Stimulated activated memory B cell treated with anti-CD40 and anti-IgM and Interleukin-4, amounts not matched to agents 10 μg/mL and 1 μg/mL and 100 μg/mL, for 72 hours (primary cell): ENCODE results near the gene APOL4.
"Not testable (repeated sequence)": the region's sequence is repeated elsewhere in the genome, so short reads cannot be mapped to it uniquely, and the experiment has no call there.

Source experiments
- ATAC-seq: fragments of 150-1000 bp; cut with Tn5 transposase; 2 replicates; pipeline ENCODE4 v1.10.0; 2021
- H3K27ac Mint-ChIP-seq: one replicate; pipeline ENCODE4 v1.8.0; 2022; ENCODE audit warnings: mild to moderate bottlenecking, mixed read lengths
- H3K27me3 Mint-ChIP-seq: one replicate; pipeline ENCODE4 v1.8.0; 2022; ENCODE audit warnings: mixed read lengths
- H3K36me3 Mint-ChIP-seq: one replicate; pipeline ENCODE4 v1.8.0; 2022; ENCODE audit warnings: mixed read lengths
- H3K4me1 Mint-ChIP-seq: one replicate; pipeline ENCODE4 v1.8.0; 2022; ENCODE audit warnings: mixed read lengths
- H3K4me3 Mint-ChIP-seq: one replicate; pipeline ENCODE4 v1.8.0; 2022; ENCODE audit warnings: mild to moderate bottlenecking, moderate library complexity, mixed read lengths
- H3K9me3 Mint-ChIP-seq: one replicate; pipeline ENCODE4 v1.8.0; 2022; ENCODE audit warnings: mixed read lengths

The APOL4 gene

GRCh38 chr22:36236388-36237319 lies 35.0 kb upstream of the APOL4 start:
- no peak overlapping the region for H3K27ac Mint-ChIP-seq
- ATAC-seq: no peak
- peaks cover 81% of the 10 kb centered on the region for H3K4me1 Mint-ChIP-seq
- no peaks in the 10 kb centered on the region for H3K27me3 Mint-ChIP-seq
- H3K9me3 Mint-ChIP-seq: peaks cover 2% of the 10 kb centered on the region
- H3K36me3 Mint-ChIP-seq: peaks cover 58% of the 10 kb centered on the region
- no peak overlapping the region for H3K4me3 Mint-ChIP-seq

GRCh38 chr22:36235585-36235984 lies 34.0 kb upstream of the APOL4 start:
- no peaks in the 10 kb centered on the region for H3K27me3 Mint-ChIP-seq
- no peak for ATAC-seq
- H3K27ac Mint-ChIP-seq: no peak overlapping the region
- H3K36me3 Mint-ChIP-seq: peaks cover 69% of the 10 kb centered on the region
- H3K9me3 Mint-ChIP-seq: peaks cover 2% of the 10 kb centered on the region
- peaks cover 81% of the 10 kb centered on the region for H3K4me1 Mint-ChIP-seq
- no peak overlapping the region for H3K4me3 Mint-ChIP-seq

- Mint-ChIP-seq H3K4me3 (no peak overlapping the region), H3K4me1 (peaks cover 78% of the 10 kb centered on the region), H3K36me3 (peaks cover 74% of the 10 kb centered on the region), H3K27me3 (no peaks in the 10 kb centered on the region), H3K9me3 (peaks cover 2% of the 10 kb centered on the region), H3K27ac (no peak overlapping the region)
- no peak for ATAC-seq
Observed at GRCh38 chr22:36234919-36235318, 33.3 kb upstream of the APOL4 start.

GRCh38 chr22:36234213-36234612 lies 32.6 kb upstream of the APOL4 start:
- H3K4me3 Mint-ChIP-seq: no peak overlapping the region
- peak overlapping the region; percentile 29 for H3K27ac Mint-ChIP-seq
- no peaks in the 10 kb centered on the region for H3K27me3 Mint-ChIP-seq
- peaks cover 71% of the 10 kb centered on the region for H3K4me1 Mint-ChIP-seq
- ATAC-seq: no peak
- peaks cover 81% of the 10 kb centered on the region for H3K36me3 Mint-ChIP-seq
- peaks cover 2% of the 10 kb centered on the region for H3K9me3 Mint-ChIP-seq

GRCh38 chr22:36233796-36234195 lies 32.2 kb upstream of the APOL4 start:
- ATAC-seq: no peak
- Mint-ChIP-seq H3K27me3 (no peaks in the 10 kb centered on the region), H3K27ac (peak overlapping the region; percentile 67), H3K4me3 (no peak overlapping the region), H3K36me3 (peaks cover 86% of the 10 kb centered on the region), H3K4me1 (peaks cover 66% of the 10 kb centered on the region), H3K9me3 (peaks cover 2% of the 10 kb centered on the region)

GRCh38 chr22:36232715-36233401 lies 31.2 kb upstream of the APOL4 start:
- ATAC-seq: peak; percentile 76
- Mint-ChIP-seq H3K27ac (peak overlapping the region; percentile 67), H3K4me3 (no peak overlapping the region), H3K4me1 (peaks cover 57% of the 10 kb centered on the region), H3K27me3 (no peaks in the 10 kb centered on the region), H3K36me3 (peaks cover 87% of the 10 kb centered on the region), H3K9me3 (peaks cover 2% of the 10 kb centered on the region)

- ATAC-seq, H3K27me3 Mint-ChIP-seq, H3K27ac Mint-ChIP-seq, H3K4me3 Mint-ChIP-seq, H3K9me3 Mint-ChIP-seq: not testable (repeated sequence)
- H3K4me1 Mint-ChIP-seq: peaks cover 41% of the 10 kb centered on the region
- peaks cover 91% of the 10 kb centered on the region for H3K36me3 Mint-ChIP-seq
Observed at GRCh38 chr22:36231051-36231450, 29.4 kb upstream of the APOL4 start.

GRCh38 chr22:36229649-36230048 lies 28.0 kb upstream of the APOL4 start:
- ATAC-seq, H3K27me3 Mint-ChIP-seq, H3K27ac Mint-ChIP-seq, H3K9me3 Mint-ChIP-seq, H3K4me3 Mint-ChIP-seq: not testable (repeated sequence)
- peaks cover 89% of the 10 kb centered on the region for H3K36me3 Mint-ChIP-seq
- H3K4me1 Mint-ChIP-seq: peaks cover 28% of the 10 kb centered on the region

- H3K9me3 Mint-ChIP-seq: no peaks in the 10 kb centered on the region
- no peak for ATAC-seq
- H3K4me1 Mint-ChIP-seq: peaks cover 20% of the 10 kb centered on the region
- no peak overlapping the region for H3K27ac Mint-ChIP-seq
- H3K27me3 Mint-ChIP-seq: no peaks in the 10 kb centered on the region
- peaks cover 83% of the 10 kb centered on the region for H3K36me3 Mint-ChIP-seq
- no peak overlapping the region for H3K4me3 Mint-ChIP-seq
Observed at GRCh38 chr22:36228944-36229343, 27.3 kb upstream of the APOL4 start.

GRCh38 chr22:36228369-36228768 lies 26.8 kb upstream of the APOL4 start:
- not testable (repeated sequence) for ATAC-seq, H3K27ac Mint-ChIP-seq, H3K27me3 Mint-ChIP-seq, H3K4me3 Mint-ChIP-seq, H3K9me3 Mint-ChIP-seq
- peaks cover 15% of the 10 kb centered on the region for H3K4me1 Mint-ChIP-seq
- peaks cover 80% of the 10 kb centered on the region for H3K36me3 Mint-ChIP-seq

- H3K4me3 Mint-ChIP-seq: no peak overlapping the region
- H3K4me1 Mint-ChIP-seq: peaks cover 9% of the 10 kb centered on the region
- H3K27ac Mint-ChIP-seq: no peak overlapping the region
- no peaks in the 10 kb centered on the region for H3K27me3 Mint-ChIP-seq
- no peak for ATAC-seq
- H3K9me3 Mint-ChIP-seq: no peaks in the 10 kb centered on the region
- H3K36me3 Mint-ChIP-seq: peaks cover 74% of the 10 kb centered on the region
Observed at GRCh38 chr22:36227806-36228205, 26.2 kb upstream of the APOL4 start.

GRCh38 chr22:36227396-36227795 lies 25.8 kb upstream of the APOL4 start:
- peaks cover 70% of the 10 kb centered on the region for H3K36me3 Mint-ChIP-seq
- no peak overlapping the region for H3K4me3 Mint-ChIP-seq
- H3K9me3 Mint-ChIP-seq: no peaks in the 10 kb centered on the region
- no peaks in the 10 kb centered on the region for H3K27me3 Mint-ChIP-seq
- H3K27ac Mint-ChIP-seq: no peak overlapping the region
- peaks cover 5% of the 10 kb centered on the region for H3K4me1 Mint-ChIP-seq
- no peak for ATAC-seq

GRCh38 chr22:36226189-36226588 lies 24.6 kb upstream of the APOL4 start:
- H3K36me3 Mint-ChIP-seq: peaks cover 58% of the 10 kb centered on the region

GRCh38 chr22:36225333-36225922 lies 23.8 kb upstream of the APOL4 start:
- Mint-ChIP-seq H3K4me1 (peaks cover 8% of the 10 kb centered on the region), H3K27me3 (no peaks in the 10 kb centered on the region), H3K4me3 (no peak overlapping the region), H3K9me3 (no peaks in the 10 kb centered on the region), H3K27ac (no peak overlapping the region), H3K36me3 (peaks cover 50% of the 10 kb centered on the region)
- no peak for ATAC-seq

More at GRCh38 chr22:36226189-36226588, 24.6 kb upstream of the APOL4 start:
- H3K4me1 Mint-ChIP-seq: peaks cover 8% of the 10 kb centered on the region
- ATAC-seq: no peak
- H3K27ac Mint-ChIP-seq: no peak overlapping the region
- H3K9me3 Mint-ChIP-seq: no peaks in the 10 kb centered on the region
- no peaks in the 10 kb centered on the region for H3K27me3 Mint-ChIP-seq
- no peak overlapping the region for H3K4me3 Mint-ChIP-seq

- Mint-ChIP-seq H3K27me3 (peaks cover 7% of the 10 kb centered on the region), H3K9me3 (no peaks in the 10 kb centered on the region), H3K27ac (no peak overlapping the region), H3K36me3 (peaks cover 39% of the 10 kb centered on the region), H3K4me1 (peaks cover 8% of the 10 kb centered on the region), H3K4me3 (no peak overlapping the region)
- ATAC-seq: no peak
Observed at GRCh38 chr22:36224245-36224644, 22.6 kb upstream of the APOL4 start.
